Measurements from ENCODE around the gene NR2F1.

DNA sequence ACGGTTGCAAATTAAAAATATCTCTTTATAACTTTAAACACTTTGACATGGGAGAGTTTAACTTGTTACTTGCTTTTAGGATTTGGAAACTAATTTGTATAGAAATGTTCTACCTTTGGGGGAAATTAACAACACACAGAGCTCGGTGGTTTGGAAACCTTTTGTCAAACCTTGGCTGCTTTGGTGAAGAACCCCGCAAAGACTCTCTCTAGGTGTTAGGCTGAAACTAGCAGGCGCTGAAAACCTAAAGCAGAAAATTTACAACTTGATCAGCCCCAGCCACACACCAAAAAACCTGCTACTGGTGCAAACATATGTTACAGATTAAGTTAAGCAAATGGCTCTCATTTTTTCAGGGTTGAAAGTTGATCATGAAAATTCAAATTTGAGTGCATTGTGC lies 25.8 kb downstream of the NR2F1 start:
- no peak for TF ChIP-seq EZH2phosphoT487 (IDR thresholded peaks at IDR 0.05; ENCODE audit: borderline replicate concordance, low read depth, low read length)
- TF ChIP-seq, protein P1, sequence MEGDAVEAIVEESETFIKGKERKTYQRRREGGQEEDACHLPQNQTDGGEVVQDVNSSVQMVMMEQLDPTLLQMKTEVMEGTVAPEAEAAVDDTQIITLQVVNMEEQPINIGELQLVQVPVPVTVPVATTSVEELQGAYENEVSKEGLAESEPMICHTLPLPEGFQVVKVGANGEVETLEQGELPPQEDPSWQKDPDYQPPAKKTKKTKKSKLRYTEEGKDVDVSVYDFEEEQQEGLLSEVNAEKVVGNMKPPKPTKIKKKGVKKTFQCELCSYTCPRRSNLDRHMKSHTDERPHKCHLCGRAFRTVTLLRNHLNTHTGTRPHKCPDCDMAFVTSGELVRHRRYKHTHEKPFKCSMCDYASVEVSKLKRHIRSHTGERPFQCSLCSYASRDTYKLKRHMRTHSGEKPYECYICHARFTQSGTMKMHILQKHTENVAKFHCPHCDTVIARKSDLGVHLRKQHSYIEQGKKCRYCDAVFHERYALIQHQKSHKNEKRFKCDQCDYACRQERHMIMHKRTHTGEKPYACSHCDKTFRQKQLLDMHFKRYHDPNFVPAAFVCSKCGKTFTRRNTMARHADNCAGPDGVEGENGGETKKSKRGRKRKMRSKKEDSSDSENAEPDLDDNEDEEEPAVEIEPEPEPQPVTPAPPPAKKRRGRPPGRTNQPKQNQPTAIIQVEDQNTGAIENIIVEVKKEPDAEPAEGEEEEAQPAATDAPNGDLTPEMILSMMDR (conservative IDR thresholded peaks at IDR 0.05; ENCODE audit: low read length) = no peak
